Activated CD8-positive, alpha-beta memory T cell treated with anti-CD3 and anti-CD28 coated beads, Interleukin-2, amount 50 U/mL, for 24 hours (primary cell): Measurements from ENCODE around the gene ARHGAP27.

Source experiments
- DNase-seq: peaks from one replicate; pipeline ENCODE4 v3.0.0-alpha.2; 2020; ENCODE audit errors: extremely low read depth

The ARHGAP27 gene

GRCh38 chr17:45408611-45409421, 23.9 kb downstream of the ARHGAP27 start:
- no peak for DNase-seq

- DNase-seq: no peak
Observed at GRCh38 chr17:45406107-45406506, 26.6 kb downstream of the ARHGAP27 start.

- DNase-seq: no peak
Observed at GRCh38 chr17:45405250-45406086, 27.2 kb downstream of the ARHGAP27 start.

GRCh38 chr17:45404870-45405249, 27.8 kb downstream of the ARHGAP27 start:
- no peak for DNase-seq

- no peak for DNase-seq
Observed at GRCh38 chr17:45403906-45404490, 28.7 kb downstream of the ARHGAP27 start.

- DNase-seq: no peak
Observed at GRCh38 chr17:45402916-45403315, 29.8 kb downstream of the ARHGAP27 start.

- DNase-seq: no peak
Observed at GRCh38 chr17:45398800-45399199, 33.9 kb downstream of the ARHGAP27 start.

GRCh38 chr17:45397796-45398195, 34.9 kb downstream of the ARHGAP27 start:
- no peak for DNase-seq

GRCh38 chr17:45396496-45397205, 36.0 kb downstream of the ARHGAP27 start:
- DNase-seq: no peak

- no peak for DNase-seq
Observed at GRCh38 chr17:45395569-45396415, 36.9 kb downstream of the ARHGAP27 start.

GRCh38 chr17:45394913-45395568, 37.6 kb downstream of the ARHGAP27 start:
- no peak for DNase-seq

- DNase-seq: no peak
Observed at GRCh38 chr17:45394564-45394912, 38.1 kb downstream of the ARHGAP27 start.

- no peak for DNase-seq
Observed at GRCh38 chr17:45394091-45394490, 38.6 kb downstream of the ARHGAP27 start.

GRCh38 chr17:45393411-45393810, 39.3 kb downstream of the ARHGAP27 start:
- DNase-seq: no peak

GRCh38 chr17:45391918-45392317, 40.8 kb downstream of the ARHGAP27 start:
- no peak for DNase-seq

GRCh38 chr17:45391291-45391690, 41.4 kb downstream of the ARHGAP27 start:
- DNase-seq: no peak

GRCh38 chr17:45389354-45389753, 43.3 kb downstream of the ARHGAP27 start:
- no peak for DNase-seq

GRCh38 chr17:45388604-45389325, 43.9 kb downstream of the ARHGAP27 start:
- no peak for DNase-seq

- no peak for DNase-seq
Observed at GRCh38 chr17:45387739-45388138, 44.9 kb downstream of the ARHGAP27 start.

GRCh38 chr17:45386178-45386577, 46.5 kb downstream of the ARHGAP27 start:
- no peak for DNase-seq
